ENCODE results near the gene VPS13D.

DNA sequence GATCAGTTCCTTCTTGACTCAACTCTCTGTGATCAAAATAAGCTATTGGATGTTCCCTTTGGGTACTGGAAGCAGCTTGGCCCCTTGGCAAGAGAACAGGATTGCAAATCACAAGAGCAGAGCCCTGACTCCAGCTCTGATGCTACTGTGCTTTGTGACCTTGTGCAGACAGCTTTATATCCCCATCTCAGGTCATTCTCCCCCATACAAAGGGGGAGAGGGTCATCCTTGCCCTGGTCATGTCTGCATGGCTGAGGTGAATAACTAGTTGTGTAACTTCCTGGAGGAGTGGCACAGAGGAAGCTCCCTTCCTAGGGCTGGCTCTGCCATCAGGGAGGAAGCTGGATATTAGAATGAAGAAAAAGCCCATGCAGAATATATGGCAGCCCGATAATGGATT is 245.3 kb downstream of the VPS13D start:
- TF ChIP-seq, protein P1, sequence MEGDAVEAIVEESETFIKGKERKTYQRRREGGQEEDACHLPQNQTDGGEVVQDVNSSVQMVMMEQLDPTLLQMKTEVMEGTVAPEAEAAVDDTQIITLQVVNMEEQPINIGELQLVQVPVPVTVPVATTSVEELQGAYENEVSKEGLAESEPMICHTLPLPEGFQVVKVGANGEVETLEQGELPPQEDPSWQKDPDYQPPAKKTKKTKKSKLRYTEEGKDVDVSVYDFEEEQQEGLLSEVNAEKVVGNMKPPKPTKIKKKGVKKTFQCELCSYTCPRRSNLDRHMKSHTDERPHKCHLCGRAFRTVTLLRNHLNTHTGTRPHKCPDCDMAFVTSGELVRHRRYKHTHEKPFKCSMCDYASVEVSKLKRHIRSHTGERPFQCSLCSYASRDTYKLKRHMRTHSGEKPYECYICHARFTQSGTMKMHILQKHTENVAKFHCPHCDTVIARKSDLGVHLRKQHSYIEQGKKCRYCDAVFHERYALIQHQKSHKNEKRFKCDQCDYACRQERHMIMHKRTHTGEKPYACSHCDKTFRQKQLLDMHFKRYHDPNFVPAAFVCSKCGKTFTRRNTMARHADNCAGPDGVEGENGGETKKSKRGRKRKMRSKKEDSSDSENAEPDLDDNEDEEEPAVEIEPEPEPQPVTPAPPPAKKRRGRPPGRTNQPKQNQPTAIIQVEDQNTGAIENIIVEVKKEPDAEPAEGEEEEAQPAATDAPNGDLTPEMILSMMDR (conservative IDR thresholded peaks at IDR 0.05; ENCODE audit: low read depth, low read length) = no peak
- TF ChIP-seq EZH2phosphoT487 (IDR thresholded peaks at IDR 0.05; ENCODE audit: borderline replicate concordance, low read length) = no peak

All from PC-3 (cell line).